ENCODE results near the gene AOPEP. TPM values are rescaled to one million over a fixed set of nuclear protein-coding genes. Genes with fewer than 3 reads are reported as not detected.

Gene AOPEP
- total and polyA plus RNA-seq, 4 donors = 29.0 to 121 (median 60.0) TPM

GRCh38 chr9:94767331-94768072 lies 41.0 kb downstream of the AOPEP start:
- no peak overlapping the region for H3K9ac ChIP-seq (ENCODE audit: insufficient read depth in 1 of 2, low read length in 2 of 2)
- peaks cover 0 to 18% (median 0%) of the 10 kb centered on the region in 5 donors for H3K4me1 ChIP-seq (ENCODE audit: control insufficient read depth in 5 of 5, insufficient read depth in 5 of 5, low read length in 5 of 5)
- no peak for DNase-seq
- no peak overlapping the region for H3K27ac ChIP-seq (ENCODE audit: low read depth in 1 of 2, low read length in 1 of 2)
- peaks cover 0 to 2% (median under 1%) of the 10 kb centered on the region in 4 donors for H3K36me3 ChIP-seq (ENCODE audit: control insufficient read depth in 4 of 4, insufficient read depth in 4 of 4, low read length in 4 of 4)
- no peak overlapping the region for H3K4me3 ChIP-seq
- H3K9me3 ChIP-seq (ENCODE audit: control insufficient read depth in 4 of 4, insufficient read depth in 3 of 4, low read length in 3 of 4) = no peaks in the 10 kb centered on the region
- H3K27me3 ChIP-seq (ENCODE audit: control insufficient read depth in 3 of 3, insufficient read depth in 3 of 3, low read length in 2 of 3) = no peaks in the 10 kb centered on the region
- ATAC-seq (ENCODE audit: insufficient read depth, low FRiP score) = no peak
- no peak for TF ChIP-seq CTCF (IDR thresholded peaks at IDR 0.05; ENCODE audit: control extremely low read depth, extremely low read depth)
- 94 to 95% methylated on average over 9 of the region's 9 CpGs for WGBS, 2 donors

- Histone ChIP-seq H3K9ac (ENCODE audit: insufficient read depth in 1 of 2, low read length in 2 of 2) (no peak overlapping the region), H3K27ac (ENCODE audit: low read depth in 1 of 2, low read length in 1 of 2) (no peak overlapping the region), H3K9me3 (ENCODE audit: control insufficient read depth in 4 of 4, insufficient read depth in 3 of 4, low read length in 3 of 4) (no peaks in the 10 kb centered on the region), H3K27me3 (ENCODE audit: control insufficient read depth in 3 of 3, insufficient read depth in 3 of 3, low read length in 2 of 3) (no peaks in the 10 kb centered on the region), H3K4me1 (ENCODE audit: control insufficient read depth in 5 of 5, insufficient read depth in 5 of 5, low read length in 5 of 5) (peaks cover 0 to 30% (median 2%) of the 10 kb centered on the region in 5 donors), H3K36me3 (ENCODE audit: control insufficient read depth in 4 of 4, insufficient read depth in 4 of 4, low read length in 4 of 4) (peaks cover 0 to 2% (median under 1%) of the 10 kb centered on the region in 4 donors), H3K4me3 (no peak overlapping the region)
- 78 to 80% methylated on average over 3 of the region's 3 CpGs for WGBS, 2 donors
- DNase-seq = peak; percentile 65 to 84 (median 84)
- ATAC-seq (ENCODE audit: insufficient read depth, low FRiP score) = no peak
- TF ChIP-seq CTCF (IDR thresholded peaks at IDR 0.05; ENCODE audit: control extremely low read depth, extremely low read depth) = no peak
Measured at GRCh38 chr9:94768766-94769165, 42.3 kb downstream of the AOPEP start.

- H3K4me1 ChIP-seq (ENCODE audit: control insufficient read depth in 5 of 5, insufficient read depth in 5 of 5, low read length in 5 of 5) = peaks cover 0 to 30% (median 2%) of the 10 kb centered on the region in 5 donors
- DNase-seq = no peak
- WGBS, 2 donors = 86 to 94% methylated on average over 6 of the region's 6 CpGs
- peaks cover 0 to 2% (median 0%) of the 10 kb centered on the region in 4 donors for H3K36me3 ChIP-seq (ENCODE audit: control insufficient read depth in 4 of 4, insufficient read depth in 4 of 4, low read length in 4 of 4)
- H3K4me3 ChIP-seq = no peak overlapping the region
- no peaks in the 10 kb centered on the region for H3K9me3 ChIP-seq (ENCODE audit: control insufficient read depth in 4 of 4, insufficient read depth in 3 of 4, low read length in 3 of 4)
- no peak for TF ChIP-seq CTCF (IDR thresholded peaks at IDR 0.05; ENCODE audit: control extremely low read depth, extremely low read depth)
- H3K27me3 ChIP-seq (ENCODE audit: control insufficient read depth in 3 of 3, insufficient read depth in 3 of 3, low read length in 2 of 3) = no peaks in the 10 kb centered on the region
- no peak overlapping the region for H3K27ac ChIP-seq (ENCODE audit: low read depth in 1 of 2, low read length in 1 of 2)
- ATAC-seq (ENCODE audit: insufficient read depth, low FRiP score) = no peak
- no peak overlapping the region for H3K9ac ChIP-seq (ENCODE audit: insufficient read depth in 1 of 2, low read length in 2 of 2)
Measured at GRCh38 chr9:94770334-94770733, 43.8 kb downstream of the AOPEP start.
